Erythroblast (primary cell): ENCODE measurements around the gene MCM9.

Source experiments
- DNase-seq, 2 experiments: peaks; one replicate each; lab custom pipeline; 2025; lab: John Stamatoyannopoulos, UW
- GATA1 ChIP-seq: IDR thresholded peaks from 2 replicates; pipeline ENCODE4 v1.6.1; 2011; ENCODE audit warnings: low read depth, mild to moderate bottlenecking, control low read depth, low read length, moderate library complexity
- POLR2A ChIP-seq: IDR thresholded peaks from 2 replicates; pipeline ENCODE4 v1.6.1; 2011; ENCODE audit warnings: mild to moderate bottlenecking, low read length

The MCM9 gene

DNA sequence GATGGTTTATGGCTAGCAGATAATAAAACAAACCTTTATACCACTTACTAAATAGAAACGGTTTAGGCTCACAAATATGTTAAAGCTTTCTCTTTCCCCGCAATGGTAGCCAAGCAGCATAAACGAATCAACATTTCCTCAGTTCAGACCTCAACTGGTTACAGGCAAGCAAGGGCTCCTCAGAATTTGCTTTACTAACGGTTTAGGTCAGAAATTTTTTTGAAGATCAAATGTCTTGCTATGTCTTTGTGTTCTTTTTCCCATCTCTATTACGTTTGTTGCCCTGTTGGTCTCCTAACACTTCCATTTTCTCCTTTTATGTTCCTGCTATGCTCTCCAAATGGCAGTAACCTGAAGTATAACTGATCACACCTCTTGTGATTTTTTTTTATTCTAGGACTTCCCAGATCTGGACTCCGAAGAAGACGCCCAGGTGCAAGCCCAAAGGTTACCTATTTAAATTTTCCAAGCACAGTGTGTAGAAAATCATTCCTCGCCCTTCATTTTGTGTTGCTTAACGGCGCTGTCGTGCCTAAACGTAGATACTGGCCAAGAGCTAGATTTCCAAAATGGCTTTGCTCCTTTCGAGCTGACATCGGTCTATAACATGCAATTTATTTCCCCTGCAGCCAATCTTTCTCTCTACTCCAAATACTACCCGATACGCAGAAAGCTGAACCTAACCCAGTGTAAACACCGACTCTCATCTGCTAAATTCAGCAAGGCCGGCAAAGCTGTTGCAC, 41.7 kb downstream of the MCM9 start:
- TF ChIP-seq POLR2A = no peak
- TF ChIP-seq GATA1 = no peak
- DNase-seq = peak; percentile 86 to 87

DNA sequence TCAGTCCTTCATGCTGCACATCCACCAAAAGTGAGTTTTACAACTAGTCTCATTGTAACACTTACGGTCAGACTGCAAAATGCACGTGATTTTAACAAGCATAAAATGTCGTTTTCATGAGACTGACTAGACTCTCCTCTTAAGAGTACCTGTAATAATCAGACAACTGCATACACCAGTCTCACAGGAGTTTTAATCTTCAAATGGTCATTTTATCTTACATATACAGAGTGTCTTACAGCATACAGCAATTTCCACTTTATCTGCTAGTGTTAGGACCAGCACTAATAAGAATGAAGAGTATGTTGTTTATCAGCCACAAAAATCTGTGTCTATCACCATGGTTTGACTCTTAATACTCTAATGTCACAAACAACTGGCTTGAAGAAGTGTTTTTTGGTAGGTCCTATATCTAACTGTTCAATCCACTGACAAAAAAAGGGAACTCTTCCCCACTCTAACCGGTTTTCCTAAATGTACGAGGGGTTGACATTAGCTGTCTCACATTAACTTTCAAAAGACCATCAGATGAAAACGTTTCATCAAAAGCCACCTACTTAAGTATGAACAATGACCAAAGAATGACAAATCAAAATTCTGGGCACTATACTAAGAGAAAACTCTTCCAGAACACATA, 42.5 kb downstream of the MCM9 start:
- peak; percentile 67 to 89 for DNase-seq
- TF ChIP-seq POLR2A = no peak

DNA sequence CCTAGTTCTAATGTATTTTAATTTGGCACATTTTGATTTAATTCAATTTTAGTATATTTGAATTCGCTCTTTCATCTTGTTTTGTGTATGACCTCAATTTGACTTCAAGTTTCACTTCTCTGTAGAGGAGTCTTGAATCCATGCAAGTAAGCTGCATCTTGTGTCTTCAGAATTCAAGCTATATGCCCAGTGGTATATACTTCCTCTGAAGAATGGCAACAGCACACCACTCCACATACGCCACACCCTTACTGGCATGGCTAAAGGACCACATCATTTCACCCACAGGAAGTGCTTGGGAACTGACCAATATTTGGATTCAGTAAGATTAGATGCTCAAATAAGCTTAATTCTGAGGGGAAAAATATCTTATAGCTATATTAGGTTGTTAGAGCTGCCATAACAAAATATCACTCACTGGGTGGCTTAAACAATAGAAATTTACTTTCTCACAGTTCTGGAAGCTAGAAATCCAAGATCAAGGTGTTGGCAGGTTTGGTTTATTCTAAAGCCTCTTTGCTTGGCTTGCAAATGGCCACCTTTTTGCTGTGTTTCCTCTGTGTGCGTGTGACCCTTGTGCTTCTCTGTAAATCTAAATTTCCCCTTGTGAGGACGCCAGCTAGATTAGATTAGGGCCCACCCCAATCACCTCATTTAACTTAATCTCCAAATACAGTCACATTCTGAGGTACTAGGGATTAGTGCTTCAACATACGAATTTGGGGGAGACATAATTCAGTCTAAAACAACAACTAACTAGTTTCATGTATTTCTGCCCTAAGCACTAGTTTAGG, 43.8 kb downstream of the MCM9 start:
- TF ChIP-seq POLR2A = no peak
- no peak for TF ChIP-seq GATA1
- peak; percentile 34 to 50 for DNase-seq

DNA sequence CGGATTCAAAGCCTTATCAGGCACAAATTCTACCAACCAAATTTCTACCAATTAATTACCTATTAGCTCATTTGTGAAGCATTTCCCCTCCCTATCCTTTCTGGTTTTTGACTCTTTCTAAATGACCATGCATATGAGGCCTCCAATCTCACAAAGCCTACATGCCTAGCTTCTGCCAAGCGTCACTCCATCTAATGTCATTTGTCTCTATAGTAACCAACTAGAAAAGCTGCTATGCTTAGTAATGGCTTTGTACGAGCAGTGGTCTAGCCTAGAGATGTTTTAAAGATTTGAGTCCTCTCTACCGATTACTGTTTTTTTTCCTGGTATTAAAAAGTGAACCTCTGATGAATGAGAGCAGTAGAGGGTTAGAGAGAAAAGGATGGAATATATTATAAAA, 45.8 kb downstream of the MCM9 start:
- DNase-seq = no peak
- TF ChIP-seq GATA1 (no peak), POLR2A (no peak)

DNA sequence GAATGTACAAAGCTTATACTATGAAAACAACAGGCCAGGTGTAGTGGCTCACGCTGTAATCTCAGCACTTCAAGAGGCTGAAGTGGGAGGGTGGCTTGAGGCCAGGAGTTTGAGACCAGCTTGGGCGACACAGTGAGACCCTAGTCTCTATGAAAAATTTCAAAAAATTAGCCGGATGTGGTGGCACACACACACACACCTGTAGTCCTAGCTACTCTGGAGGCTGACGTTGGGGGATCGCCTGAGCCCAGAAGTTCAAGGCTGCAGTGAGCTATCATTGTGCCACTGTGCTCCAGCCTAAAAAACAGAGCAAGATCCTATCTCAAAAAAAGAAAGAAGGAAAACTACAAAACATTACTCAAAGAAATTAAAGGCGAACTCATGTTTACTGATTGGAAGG, 48.3 kb downstream of the MCM9 start:
- TF ChIP-seq POLR2A = no peak
- TF ChIP-seq GATA1 = no peak
- no peak for DNase-seq

DNA sequence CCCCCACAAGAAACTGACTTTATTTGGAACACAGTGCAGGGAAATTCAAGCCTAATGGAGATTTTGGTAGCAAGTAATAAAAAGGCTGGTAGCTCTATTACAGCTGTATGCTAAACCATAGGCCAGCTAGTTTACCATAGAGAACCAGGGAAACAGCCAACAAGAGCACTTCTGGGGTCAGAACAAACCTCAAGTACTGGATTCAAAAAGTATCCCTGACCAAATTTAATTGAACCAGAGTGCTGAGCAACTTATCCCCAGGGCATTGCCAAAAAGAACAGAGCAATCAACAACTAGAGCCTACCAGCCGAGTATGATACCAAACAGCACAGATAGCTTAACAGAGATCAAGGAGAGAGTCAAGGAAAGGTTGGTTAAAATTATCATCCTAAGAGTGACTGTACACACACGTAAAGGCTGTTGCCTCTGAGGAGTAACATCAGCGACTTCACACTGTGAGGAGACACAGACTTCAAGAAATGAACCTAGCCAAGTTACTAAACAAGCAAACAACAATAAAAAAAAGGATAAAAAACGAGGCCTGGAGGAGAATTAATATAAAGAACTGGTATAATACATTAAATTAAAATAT, 52.5 kb downstream of the MCM9 start:
- TF ChIP-seq GATA1 (no peak), POLR2A (no peak)
- DNase-seq = no peak

DNA sequence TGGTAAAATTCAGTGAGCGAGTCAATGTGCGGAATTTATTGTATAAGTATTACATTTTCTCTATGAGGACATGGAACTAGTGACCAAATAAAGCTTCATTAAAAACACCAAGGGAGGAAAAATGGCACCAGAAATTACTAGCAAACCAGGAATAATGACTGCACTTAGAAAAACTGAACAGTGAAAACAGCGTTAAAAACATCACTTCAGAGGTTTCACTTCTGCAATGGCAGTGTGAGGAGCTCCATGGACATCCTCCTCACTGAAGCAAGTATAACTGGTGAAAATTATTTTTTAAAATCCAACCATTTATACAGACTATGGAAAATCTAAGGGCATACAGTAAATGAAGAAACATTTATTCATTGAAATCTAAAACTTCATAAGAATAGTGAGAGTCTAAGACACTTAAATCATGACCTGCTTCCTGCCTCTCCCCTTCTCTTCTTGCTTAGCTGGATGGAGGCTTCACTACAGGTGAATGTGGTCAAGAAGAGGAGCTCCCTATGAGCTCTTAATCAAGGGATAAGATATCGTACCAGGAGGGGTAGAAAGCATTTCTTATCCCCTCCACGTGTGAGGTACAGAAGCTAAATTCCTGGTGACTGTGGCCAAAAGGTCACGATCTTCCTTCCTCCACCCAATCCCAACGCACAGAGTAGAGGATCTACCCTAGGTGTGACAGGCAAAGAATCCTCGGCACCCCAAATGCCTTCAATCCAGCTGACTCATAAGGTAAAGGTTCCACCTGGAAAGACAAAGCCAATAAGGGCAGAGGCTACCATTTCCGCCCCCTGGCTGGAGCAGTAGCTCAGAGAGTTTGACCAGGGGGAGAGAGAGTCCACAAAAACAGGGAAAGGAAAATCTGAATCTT, 53.3 kb downstream of the MCM9 start:
- DNase-seq = no peak
- TF ChIP-seq POLR2A = no peak
- no peak for TF ChIP-seq GATA1

DNA sequence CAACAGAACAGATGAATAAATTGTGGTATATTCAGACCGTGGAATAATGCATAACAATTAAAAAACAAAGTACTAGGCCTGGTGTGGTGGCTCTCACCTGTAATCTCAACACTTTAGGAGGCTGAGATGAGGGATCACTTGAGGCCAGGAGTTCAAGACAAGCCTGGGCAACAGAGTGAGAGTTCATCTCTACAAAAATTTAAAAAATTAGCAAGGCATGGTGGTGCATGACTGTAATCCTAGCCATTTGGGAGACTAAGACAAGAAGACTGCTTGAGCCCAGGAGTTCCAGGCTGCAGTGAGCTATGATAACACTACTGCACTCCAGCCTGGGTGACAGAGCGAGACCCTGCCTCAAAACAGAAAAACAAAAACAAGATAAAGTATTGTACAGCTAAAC, 57.2 kb downstream of the MCM9 start:
- no peak for DNase-seq
- no peak for TF ChIP-seq GATA1
- no peak for TF ChIP-seq POLR2A

DNA sequence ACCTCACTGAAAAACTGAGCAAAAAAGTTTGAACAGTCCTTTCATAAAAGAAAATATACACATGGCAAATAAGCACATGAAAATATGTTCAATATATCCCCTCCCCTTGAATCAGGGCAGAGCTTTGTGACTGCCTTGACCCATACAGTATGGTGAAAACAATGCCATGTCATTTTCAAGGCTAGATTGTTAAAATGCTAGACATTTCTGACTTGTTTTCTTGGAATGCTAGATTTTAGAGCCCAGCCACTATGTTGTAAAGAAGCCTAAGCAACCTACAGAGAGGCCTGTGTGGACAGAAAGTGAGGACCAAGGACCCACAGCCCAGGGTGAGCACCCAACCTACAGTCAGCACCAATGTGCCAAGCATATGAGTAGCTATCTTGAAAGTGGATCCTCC, 58.1 kb downstream of the MCM9 start:
- DNase-seq = no peak
- TF ChIP-seq POLR2A = no peak
- no peak for TF ChIP-seq GATA1

DNA sequence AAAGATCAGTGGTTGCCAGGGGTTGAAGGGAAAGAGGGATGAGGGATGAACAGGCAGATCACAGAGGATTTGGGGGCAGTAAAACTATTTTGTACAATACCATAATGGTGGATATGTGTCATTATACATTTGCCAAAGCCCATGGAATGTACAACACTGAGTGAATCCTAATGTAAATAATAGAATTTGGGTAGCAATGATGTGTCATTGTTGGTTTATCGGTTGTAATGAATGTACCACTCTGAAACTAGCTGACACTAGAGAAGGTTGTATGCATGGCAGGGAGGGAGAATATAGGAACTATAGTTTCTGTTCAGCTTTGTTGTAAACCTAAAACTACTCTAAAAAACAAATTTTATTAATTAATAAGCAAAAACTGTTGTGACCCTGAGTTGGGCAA, 58.8 kb downstream of the MCM9 start:
- TF ChIP-seq GATA1 = no peak
- no peak for TF ChIP-seq POLR2A
- DNase-seq = no peak

DNA sequence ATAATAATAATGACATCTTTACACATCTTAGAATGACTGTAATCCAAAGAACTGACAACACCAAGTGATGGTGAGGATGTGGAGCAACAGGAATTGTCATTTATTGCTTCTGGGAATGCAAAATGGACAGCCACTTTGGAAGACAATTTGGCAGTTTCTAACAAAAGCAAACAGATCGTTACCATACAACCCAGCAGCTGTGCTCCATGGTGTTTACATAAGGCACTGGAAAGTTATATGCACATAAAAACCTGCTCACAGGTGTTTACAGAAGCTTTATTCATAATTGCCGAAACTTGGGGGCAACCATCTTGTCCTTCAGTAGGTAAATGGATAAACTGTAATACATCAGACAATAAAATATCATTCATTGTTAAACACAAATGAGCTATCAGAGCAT, 59.3 kb downstream of the MCM9 start:
- TF ChIP-seq POLR2A = no peak
- no peak for TF ChIP-seq GATA1
- no peak for DNase-seq

DNA sequence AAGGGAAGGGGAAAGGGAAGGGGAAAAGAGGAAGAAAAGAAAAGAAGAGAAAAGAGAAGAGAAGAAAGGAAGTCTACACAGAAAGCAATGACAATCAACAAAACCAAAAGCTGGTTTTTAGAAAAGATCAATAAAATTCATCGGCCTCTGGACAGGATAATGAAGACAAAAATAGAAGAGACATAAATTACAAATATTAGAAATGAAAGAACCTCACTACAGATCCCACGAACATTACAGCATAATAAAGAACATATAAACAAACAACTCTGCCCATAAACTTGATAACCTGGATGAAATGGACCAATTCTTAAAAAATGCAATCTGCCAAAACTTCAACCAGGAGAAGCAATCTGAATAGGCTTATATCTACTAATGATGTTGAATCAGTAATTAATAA, 61.7 kb downstream of the MCM9 start:
- DNase-seq = no peak
- TF ChIP-seq POLR2A (no peak), GATA1 (no peak)

DNA sequence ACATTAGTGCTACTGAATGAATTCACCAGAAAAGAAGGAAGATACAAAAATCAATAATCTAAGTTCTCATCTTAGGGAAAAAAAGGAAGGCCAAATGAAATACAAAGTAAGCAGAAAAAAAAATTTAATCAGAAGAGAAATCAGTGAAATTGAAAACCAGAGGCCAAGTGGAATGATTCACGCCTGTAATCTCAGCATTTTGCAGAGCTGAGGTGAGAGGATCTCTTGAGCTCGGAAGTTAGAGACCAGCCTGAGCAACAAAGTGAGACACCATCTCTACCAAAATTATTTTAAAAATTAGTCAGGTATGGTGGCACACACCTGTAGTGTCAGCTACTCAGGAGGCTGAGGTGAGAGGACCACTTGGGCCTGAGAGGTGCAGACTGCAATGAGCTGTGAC, 62.2 kb downstream of the MCM9 start:
- DNase-seq = no peak
- TF ChIP-seq POLR2A (no peak), GATA1 (no peak)

DNA sequence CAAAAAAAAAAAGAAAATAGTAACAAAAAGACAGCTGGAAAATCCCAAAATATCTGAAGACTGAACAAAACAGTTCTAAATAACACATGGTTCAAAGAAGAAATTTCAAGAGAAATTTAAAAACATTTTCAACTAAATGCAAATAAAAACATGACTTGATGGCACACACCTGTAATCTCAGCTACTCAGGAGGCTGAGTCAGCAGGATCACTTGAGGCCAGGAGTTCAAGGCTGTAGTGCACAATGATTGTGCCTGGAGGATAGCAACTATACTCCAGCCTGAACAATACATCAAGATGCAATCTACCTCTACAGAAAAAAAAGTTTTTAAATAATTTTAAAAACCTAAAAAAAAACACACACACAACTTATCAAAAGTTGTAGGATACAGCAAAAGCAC, 62.6 kb downstream of the MCM9 start:
- TF ChIP-seq GATA1 = no peak
- TF ChIP-seq POLR2A = no peak

More for the DNA sequence above, 62.6 kb downstream of the MCM9 start:
- DNase-seq = no peak
